GM12878 (cell line): ENCODE data around the gene LMAN1L. TPM values are rescaled to one million over a fixed set of nuclear protein-coding genes. Genes with fewer than 3 reads are reported as not detected.

Source experiments
- ATAC-seq: fragments of 200-7000 bp; cut with Tn5 transposase; 3 replicates; pipeline ENCODE4 v1.9.1; 2020; ENCODE audit warnings: mild to moderate bottlenecking, moderate library complexity
- BruUV-seq: library from RNA; stranded (reverse); fragments of 400-500 nt; replicated peaks from 2 replicates; lab custom pipeline; 2021; lab: Mats Ljungman, UMichigan
- CTCF ChIA-PET: fragments of 300-600 bp; sonication (Branson Sonifier 250); formaldehyde crosslinking; extraction: SDS; loops from one replicate; lab custom pipeline; 2021; ENCODE audit warnings: inconsistent platforms; lab: Yijun Ruan, JAX
- POLR2A ChIA-PET: fragments of 350-600 bp; formaldehyde crosslinking; extraction: SDS; loops from one replicate; lab custom pipeline; 2021; ENCODE audit warnings: inconsistent platforms; lab: Charles Lee
- RAD21 ChIA-PET: fragments of 300-600 bp; sonication (Branson Sonifier 250); formaldehyde crosslinking; loops from one replicate; lab custom pipeline; 2023; ENCODE audit warnings: antibody characterized with exemption; ENCODE audit not compliant: unreplicated experiment; lab: Charles Lee
- SMC1A ChIA-PET: fragments of 300-600 bp; sonication (Branson Sonifier 250); formaldehyde crosslinking; loops from one replicate; lab custom pipeline; 2023; ENCODE audit not compliant: unreplicated experiment, uncharacterized antibody; lab: Charles Lee
- DNase-seq: peaks from one replicate; pipeline ENCODE4 v3.0.0-alpha.2; 2011; ENCODE audit warnings: low read depth, low spot score
- FAIRE-seq: peaks from 3 replicates; lab custom pipeline; 2011; peaks lifted over from hg19 to GRCh38; lab: Jason Lieb, UNC
- H2AFZ ChIP-seq: 2 replicates; pipeline ENCODE4 v1.6.0; 2011; ENCODE audit warnings: low read depth, low read length, control low read depth; ENCODE audit not compliant: control insufficient read depth
- H3K27ac ChIP-seq: 2 replicates; pipeline ENCODE4 v1.5.1; 2011; ENCODE audit warnings: control low read depth; ENCODE audit not compliant: control insufficient read depth, insufficient read depth
- H3K27me3 ChIP-seq, 2 experiments: replicated peaks in 1 of 2; 2 replicates each; pipeline versions ENCODE4 v1.6.0 to v1.6.1; 2011; ENCODE audit warnings: low read length in 1 of 2; ENCODE audit not compliant: control insufficient read depth in 2 of 2, insufficient read depth in 2 of 2
- H3K36me3 ChIP-seq, 2 experiments: 2 replicates each; pipeline ENCODE4 v1.5.1; 2011; ENCODE audit warnings: low read length in 1 of 2; ENCODE audit not compliant: control insufficient read depth in 2 of 2, insufficient read depth in 2 of 2
- H3K4me1 ChIP-seq: 2 replicates; pipeline ENCODE4 v1.6.1; 2011; ENCODE audit warnings: mild to moderate bottlenecking, low read length, moderate library complexity, mixed read lengths; ENCODE audit not compliant: control insufficient read depth, insufficient read depth
- H3K4me2 ChIP-seq: 2 replicates; pipeline ENCODE4 v1.6.0; 2011; ENCODE audit warnings: control low read depth; ENCODE audit not compliant: control insufficient read depth, insufficient read depth
- H3K4me3 ChIP-seq: fragments of 200-600 bp; sonication (generic); 2 replicates; pipeline ENCODE4 v1.5.1; 2016
- H3K79me2 ChIP-seq: 2 replicates; pipeline ENCODE4 v1.6.0; 2011; ENCODE audit warnings: low read length; ENCODE audit not compliant: control insufficient read depth, insufficient read depth
- H3K9ac ChIP-seq: 2 replicates; pipeline ENCODE4 v1.8.0; 2011; ENCODE audit warnings: low read length, control low read depth, mixed read lengths; ENCODE audit not compliant: control insufficient read depth, insufficient read depth
- H3K9me3 ChIP-seq: replicated peaks from 3 replicates; pipeline ENCODE4 v1.5.1; 2011; ENCODE audit warnings: mild to moderate bottlenecking, low read length; ENCODE audit not compliant: control insufficient read depth, insufficient read depth
- H4K20me1 ChIP-seq: 2 replicates; pipeline ENCODE4 v1.6.0; 2011; ENCODE audit not compliant: control insufficient read depth, insufficient read depth
- CREM ChIP-seq: IDR thresholded peaks from 2 replicates; pipeline ENCODE4 v1.6.1; 2014; ENCODE audit warnings: antibody characterized with exemption, low read depth
- EGR1 ChIP-seq, 2 experiments: IDR thresholded peaks; 1 replicate in 1 of 2; 2 replicates in 1 of 2; pipeline ENCODE4 v1.6.1; 2011 to 2012; ENCODE audit warnings: low read depth in 2 of 2, low read length in 2 of 2, borderline replicate concordance in 1 of 2, mild to moderate bottlenecking in 1 of 2, moderate library complexity in 1 of 2
- HCFC1 ChIP-seq: fragments of 150-350 bp; IDR thresholded peaks from 2 replicates; pipeline ENCODE4 v1.6.1; 2014; ENCODE audit warnings: low read length
- HDAC6 ChIP-seq: fragments of 200-600 bp; sonication (generic); IDR thresholded peaks from one replicate; pipeline ENCODE4 v1.8.0; 2017; ENCODE audit warnings: antibody characterized with exemption; ENCODE audit not compliant: unreplicated experiment
- JUND ChIP-seq: IDR thresholded peaks from 2 replicates; pipeline ENCODE4 v1.6.1; 2012; ENCODE audit warnings: low read depth, mild to moderate bottlenecking, low read length, improper control_type of control experiment, moderate library complexity
- LARP7 ChIP-seq: fragments of 450-650 bp; IDR thresholded peaks from 2 replicates; pipeline ENCODE4 v1.6.1; 2017; ENCODE audit warnings: mild to moderate bottlenecking
- NFYA ChIP-seq: IDR thresholded peaks from 2 replicates; pipeline ENCODE4 v1.6.1; 2011; ENCODE audit warnings: low read depth, mild to moderate bottlenecking, low read length, improper control_type of control experiment, borderline replicate concordance
- RAD51 ChIP-seq: fragments of 450-650 bp; IDR thresholded peaks from 2 replicates; pipeline ENCODE4 v1.6.1; 2016; ENCODE audit warnings: moderate library complexity, mild to moderate bottlenecking, inconsistent platforms
- RELA ChIP-seq: fragments of 450-650 bp; IDR thresholded peaks from 2 replicates; pipeline ENCODE4 v1.8.0; 2014; ENCODE audit warnings: borderline replicate concordance; ENCODE audit not compliant: partially characterized antibody
- ZNF384 ChIP-seq: IDR thresholded peaks from 2 replicates; pipeline ENCODE4 v1.6.1; 2012; ENCODE audit warnings: low read depth, mild to moderate bottlenecking, low read length, improper control_type of control experiment, borderline replicate concordance
- WGBS: methylation state at CpG from one replicate; pipeline ENCODE4 v1.1.6; 2016; ENCODE audit warnings: low lambda C conversion rate; ENCODE audit not compliant: insufficient replicate concordance, insufficient coverage; ENCODE audit errors: missing lambda C conversion rate; 5-methylcytosine and 5-hydroxymethylcytosine counted together
- in situ Hi-C: fragments of 300-500 bp; cut with MboI; formaldehyde crosslinking; loops from 9 replicates; pipeline ENCODE4 v1.14.3; 2018; ENCODE audit warnings: mixed read lengths
- intact Hi-C: fragments of 100-400 bp; cut with micrococcal nuclease; formaldehyde crosslinking; loops from one replicate; pipeline ENCODE4 v1.14.2; 2022; ENCODE audit not compliant: unreplicated experiment
- polyA plus RNA-seq, 11 experiments: library from polyadenylated mRNA; depleted of rRNA in 4 of 11; unstranded in 6 of 11; stranded (reverse) in 5 of 11; fragments of >200 nt; fragmentation: Nextera tagmentation in 4 of 11; fragmentation: Illumina TruSeq in 1 of 11; extraction: Ambion mirVana in 4 of 11; extraction: Trizol in 1 of 11; gene quantifications; 1 replicate in 1 of 11; 2 replicates in 10 of 11; pipeline versions ENCODE4 v1.2.1 to v1.2.3, GENCODE V29; 2011 to 2016; ENCODE audit warnings: inconsistent platforms in 2 of 11, missing spikeins in 2 of 11, low read depth in 1 of 11
- total RNA-seq, 4 experiments: library from RNA; depleted of rRNA in 3 of 4; stranded (reverse); fragments of >200 nt in 3 of 4; fragmentation: Illumina TruSeq in 1 of 4; extraction: Trizol in 1 of 4; gene quantifications; 2 replicates each; pipeline versions ENCODE4 v1.2.1 to v1.2.3, GENCODE V29; 2013 to 2021
- TF ChIP-seq, protein P1 (sequence below): fragments of 450-650 bp; IDR thresholded peaks from 2 replicates; pipeline ENCODE4 v1.6.1; 2017; ENCODE audit warnings: low read depth, mild to moderate bottlenecking, moderate library complexity
- TF ChIP-seq, protein P2 (sequence below): fragments of 150-350 bp; IDR thresholded peaks from 2 replicates; pipeline ENCODE4 v1.6.1; 2016; ENCODE audit warnings: low read depth, low read length
- TF ChIP-seq, protein P3 (sequence below): fragments of 450-650 bp; formaldehyde crosslinking; IDR thresholded peaks from 2 replicates; pipeline ENCODE4 v1.5.0; 2022; ENCODE audit warnings: mild to moderate bottlenecking, missing genetic modification characterization

LMAN1L gene
- total and polyA plus RNA-seq, 10 of the 15 experiments (the other 5 are each of a cell fraction or from before 2014, with no cell fraction given), result not detected

DNA sequence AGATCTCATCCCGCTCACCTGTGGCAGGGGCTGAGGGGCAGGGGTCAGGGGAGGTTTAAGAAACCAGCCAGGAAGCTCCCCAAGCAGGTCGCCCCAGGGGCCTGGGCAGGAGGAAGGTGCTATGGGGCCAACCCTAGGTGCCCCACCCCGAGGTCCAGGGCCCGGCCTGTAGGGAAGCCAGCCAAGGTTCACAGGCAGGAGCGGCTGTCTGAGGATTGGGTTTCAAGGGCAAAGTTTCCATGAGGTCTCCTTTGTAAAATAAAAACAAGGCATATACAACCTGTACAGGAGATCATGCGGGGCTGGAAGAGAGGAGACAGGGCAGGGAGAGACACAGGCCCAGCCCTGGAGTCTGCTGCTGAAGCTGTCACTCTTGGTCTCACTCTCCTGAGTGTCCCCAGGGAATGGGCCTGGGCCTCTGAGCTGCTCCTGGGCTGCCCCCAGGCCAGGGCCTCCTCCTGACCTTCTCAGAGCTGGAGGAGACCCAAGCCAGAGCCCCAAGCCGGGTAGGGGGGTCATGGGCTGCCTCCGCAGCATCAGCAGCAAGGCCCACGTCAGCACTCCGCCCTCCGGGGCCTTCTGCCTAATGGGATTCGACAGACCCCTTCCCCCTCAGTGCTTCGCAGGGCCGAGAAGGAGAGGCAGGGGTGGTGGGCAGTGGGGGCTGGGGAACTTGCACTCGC is 19.3 kb downstream of the LMAN1L start:
- Histone ChIP-seq H3K27me3 (peaks cover 0 to 8% of the 10 kb centered on the region in 2 experiments; a peak in 2 of 4 replicates), H3K4me3 (no peak overlapping the region), H3K27ac (no peak overlapping the region), H3K9ac (no peak overlapping the region), H2AFZ (no peak overlapping the region), H3K36me3 (no peaks in the 10 kb centered on the region), H3K4me1 (no peaks in the 10 kb centered on the region), H3K79me2 (no peaks in the 10 kb centered on the region), H3K9me3 (no peaks in the 10 kb centered on the region), H3K4me2 (no peak overlapping the region), H4K20me1 (no peaks in the 10 kb centered on the region)
- WGBS, result 52% methylated on average over 15 of the region's 15 CpGs
- CTCF ChIA-PET, result interaction anchor here (1.3 to 6.3 kb wide), 6 partner anchors 28 to 70 kb away, joined by 3 to 53 read pairs (median 12); no protein-coding TSS in a partner anchor
- BruUV-seq, result no TSS peak
- POLR2A ChIA-PET, result no interaction called here
- DNase-seq (no peak), FAIRE-seq (no peak), ATAC-seq (peak; percentile 18; the same call in 1 of the 3 replicates)
- RAD21 ChIA-PET, result interaction anchor here (2.0 kb wide), 1 partner anchor 61 kb away, joined by 7 read pairs; no protein-coding TSS in a partner anchor
- SMC1A ChIA-PET, result interaction anchor here (1.0 to 2.6 kb wide), 3 partner anchors 9 to 61 kb away, joined by 4 to 12 read pairs (median 5); no protein-coding TSS in a partner anchor
- intact Hi-C loops (no loop called here), in situ Hi-C loops (no loop called here)
- TF ChIP-seq, protein P1, sequence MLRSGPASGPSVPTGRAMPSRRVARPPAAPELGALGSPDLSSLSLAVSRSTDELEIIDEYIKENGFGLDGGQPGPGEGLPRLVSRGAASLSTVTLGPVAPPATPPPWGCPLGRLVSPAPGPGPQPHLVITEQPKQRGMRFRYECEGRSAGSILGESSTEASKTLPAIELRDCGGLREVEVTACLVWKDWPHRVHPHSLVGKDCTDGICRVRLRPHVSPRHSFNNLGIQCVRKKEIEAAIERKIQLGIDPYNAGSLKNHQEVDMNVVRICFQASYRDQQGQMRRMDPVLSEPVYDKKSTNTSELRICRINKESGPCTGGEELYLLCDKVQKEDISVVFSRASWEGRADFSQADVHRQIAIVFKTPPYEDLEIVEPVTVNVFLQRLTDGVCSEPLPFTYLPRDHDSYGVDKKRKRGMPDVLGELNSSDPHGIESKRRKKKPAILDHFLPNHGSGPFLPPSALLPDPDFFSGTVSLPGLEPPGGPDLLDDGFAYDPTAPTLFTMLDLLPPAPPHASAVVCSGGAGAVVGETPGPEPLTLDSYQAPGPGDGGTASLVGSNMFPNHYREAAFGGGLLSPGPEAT, result no peak
- TF ChIP-seq JUND (no peak), LARP7 (no peak), EGR1 (IDR thresholded peaks at IDR 0.05; ENCODE audit: borderline replicate concordance in 1 of 2, low read depth in 2 of 2, low read length in 2 of 2) (no peak), ZNF384 (no peak), RAD51 (no peak), HCFC1 (no peak), CREM (no peak), RELA (no peak), NFYA (no peak), HDAC6 (no peak)
- TF ChIP-seq, protein P2, sequence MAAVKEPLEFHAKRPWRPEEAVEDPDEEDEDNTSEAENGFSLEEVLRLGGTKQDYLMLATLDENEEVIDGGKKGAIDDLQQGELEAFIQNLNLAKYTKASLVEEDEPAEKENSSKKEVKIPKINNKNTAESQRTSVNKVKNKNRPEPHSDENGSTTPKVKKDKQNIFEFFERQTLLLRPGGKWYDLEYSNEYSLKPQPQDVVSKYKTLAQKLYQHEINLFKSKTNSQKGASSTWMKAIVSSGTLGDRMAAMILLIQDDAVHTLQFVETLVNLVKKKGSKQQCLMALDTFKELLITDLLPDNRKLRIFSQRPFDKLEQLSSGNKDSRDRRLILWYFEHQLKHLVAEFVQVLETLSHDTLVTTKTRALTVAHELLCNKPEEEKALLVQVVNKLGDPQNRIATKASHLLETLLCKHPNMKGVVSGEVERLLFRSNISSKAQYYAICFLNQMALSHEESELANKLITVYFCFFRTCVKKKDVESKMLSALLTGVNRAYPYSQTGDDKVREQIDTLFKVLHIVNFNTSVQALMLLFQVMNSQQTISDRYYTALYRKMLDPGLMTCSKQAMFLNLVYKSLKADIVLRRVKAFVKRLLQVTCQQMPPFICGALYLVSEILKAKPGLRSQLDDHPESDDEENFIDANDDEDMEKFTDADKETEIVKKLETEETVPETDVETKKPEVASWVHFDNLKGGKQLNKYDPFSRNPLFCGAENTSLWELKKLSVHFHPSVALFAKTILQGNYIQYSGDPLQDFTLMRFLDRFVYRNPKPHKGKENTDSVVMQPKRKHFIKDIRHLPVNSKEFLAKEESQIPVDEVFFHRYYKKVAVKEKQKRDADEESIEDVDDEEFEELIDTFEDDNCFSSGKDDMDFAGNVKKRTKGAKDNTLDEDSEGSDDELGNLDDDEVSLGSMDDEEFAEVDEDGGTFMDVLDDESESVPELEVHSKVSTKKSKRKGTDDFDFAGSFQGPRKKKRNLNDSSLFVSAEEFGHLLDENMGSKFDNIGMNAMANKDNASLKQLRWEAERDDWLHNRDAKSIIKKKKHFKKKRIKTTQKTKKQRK, result no peak
- TF ChIP-seq, protein P3, sequence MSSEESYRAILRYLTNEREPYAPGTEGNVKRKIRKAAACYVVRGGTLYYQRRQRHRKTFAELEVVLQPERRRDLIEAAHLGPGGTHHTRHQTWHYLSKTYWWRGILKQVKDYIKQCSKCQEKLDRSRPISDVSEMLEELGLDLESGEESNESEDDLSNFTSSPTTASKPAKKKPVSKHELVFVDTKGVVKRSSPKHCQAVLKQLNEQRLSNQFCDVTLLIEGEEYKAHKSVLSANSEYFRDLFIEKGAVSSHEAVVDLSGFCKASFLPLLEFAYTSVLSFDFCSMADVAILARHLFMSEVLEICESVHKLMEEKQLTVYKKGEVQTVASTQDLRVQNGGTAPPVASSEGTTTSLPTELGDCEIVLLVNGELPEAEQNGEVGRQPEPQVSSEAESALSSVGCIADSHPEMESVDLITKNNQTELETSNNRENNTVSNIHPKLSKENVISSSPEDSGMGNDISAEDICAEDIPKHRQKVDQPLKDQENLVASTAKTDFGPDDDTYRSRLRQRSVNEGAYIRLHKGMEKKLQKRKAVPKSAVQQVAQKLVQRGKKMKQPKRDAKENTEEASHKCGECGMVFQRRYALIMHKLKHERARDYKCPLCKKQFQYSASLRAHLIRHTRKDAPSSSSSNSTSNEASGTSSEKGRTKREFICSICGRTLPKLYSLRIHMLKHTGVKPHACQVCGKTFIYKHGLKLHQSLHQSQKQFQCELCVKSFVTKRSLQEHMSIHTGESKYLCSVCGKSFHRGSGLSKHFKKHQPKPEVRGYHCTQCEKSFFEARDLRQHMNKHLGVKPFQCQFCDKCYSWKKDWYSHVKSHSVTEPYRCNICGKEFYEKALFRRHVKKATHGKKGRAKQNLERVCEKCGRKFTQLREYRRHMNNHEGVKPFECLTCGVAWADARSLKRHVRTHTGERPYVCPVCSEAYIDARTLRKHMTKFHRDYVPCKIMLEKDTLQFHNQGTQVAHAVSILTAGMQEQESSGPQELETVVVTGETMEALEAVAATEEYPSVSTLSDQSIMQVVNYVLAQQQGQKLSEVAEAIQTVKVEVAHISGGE (CRISPR knock-in tag), result no peak
